Measurements from ENCODE around the gene BIRC6.
"Not testable (repeated sequence)": the region's sequence is repeated elsewhere in the genome, so short reads cannot be mapped to it uniquely, and the experiment has no call there.

The BIRC6 gene

DNA sequence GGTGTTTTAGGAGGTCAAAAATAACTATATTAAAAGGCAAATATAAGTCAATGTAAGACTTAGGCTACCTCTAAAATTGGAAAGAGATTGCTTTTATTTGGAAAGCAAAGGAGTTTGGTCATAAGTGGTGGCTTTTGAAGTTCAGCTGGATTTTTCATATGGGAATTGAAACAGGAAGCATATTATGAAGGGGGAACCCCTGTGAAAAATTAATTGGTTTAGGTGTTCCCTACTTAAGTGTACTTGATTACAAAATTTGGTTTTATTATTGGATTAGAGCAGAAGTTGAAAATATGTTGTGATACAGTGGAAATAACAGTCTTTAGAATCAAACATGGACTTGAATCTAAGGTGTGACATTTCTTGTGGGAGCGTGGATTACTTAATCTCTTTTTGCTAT is 149.6 kb downstream of the BIRC6 start:
- no peak for DNase-seq (ENCODE audit: low read depth in 3 of 3)

DNA sequence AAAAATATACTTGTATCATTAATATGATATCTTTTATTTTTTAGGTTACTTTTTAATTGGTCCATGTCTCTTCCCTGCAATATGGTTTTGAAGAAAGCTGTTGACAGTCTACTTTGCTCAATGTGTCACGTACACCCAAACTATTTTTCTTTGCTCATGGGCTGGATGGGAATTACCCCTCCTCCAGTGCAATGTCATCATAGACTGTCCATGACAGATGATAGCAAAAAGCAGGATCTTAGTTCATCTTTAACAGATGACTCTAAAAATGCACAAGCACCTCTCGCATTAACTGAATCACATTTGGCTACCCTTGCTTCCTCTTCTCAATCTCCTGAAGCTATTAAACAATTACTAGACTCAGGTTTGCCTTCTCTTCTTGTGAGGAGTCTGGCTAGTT is 158.1 kb downstream of the BIRC6 start:
- DNase-seq (ENCODE audit: low read depth in 3 of 3): no peak

DNA sequence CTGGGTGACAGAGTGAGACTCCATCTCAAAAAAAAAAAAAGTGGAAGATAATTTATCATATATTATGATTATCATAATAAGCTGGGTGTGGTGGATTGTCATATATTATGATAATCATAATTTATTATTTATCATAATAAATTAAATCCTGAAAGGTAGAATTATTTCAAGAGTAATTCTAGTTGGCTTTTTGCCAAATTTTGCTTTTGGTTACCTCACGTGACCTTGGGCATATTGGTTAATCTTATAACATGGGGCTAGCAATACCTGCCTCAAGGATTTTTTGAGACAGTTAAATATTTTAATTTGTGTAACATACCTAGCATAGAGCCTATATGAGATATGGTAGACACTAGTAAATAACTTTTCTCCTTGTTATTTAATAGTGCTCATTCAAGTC is 159.7 kb downstream of the BIRC6 start:
- no peak for DNase-seq (ENCODE audit: low read depth in 3 of 3)

DNA sequence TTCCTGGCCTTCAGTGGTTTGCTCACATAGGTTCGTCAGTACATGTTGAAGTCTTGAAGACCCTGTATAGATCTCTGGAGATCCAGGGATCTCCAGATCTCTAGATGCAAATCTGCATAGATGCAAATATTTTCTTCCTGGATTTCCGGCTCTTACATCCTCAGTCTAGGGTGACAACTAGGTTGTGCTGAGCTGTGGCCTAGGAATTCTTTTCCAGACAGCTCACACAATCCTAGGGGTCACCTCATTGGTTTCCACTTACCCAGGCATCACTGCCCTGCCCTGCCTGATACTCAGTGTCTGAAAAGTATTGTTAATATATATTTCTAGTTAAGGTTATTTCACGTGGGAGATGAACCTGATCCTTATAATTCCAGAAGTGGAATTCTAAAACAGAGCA is 165.9 kb downstream of the BIRC6 start:
- DNase-seq (ENCODE audit: low read depth in 3 of 3): no peak

DNA sequence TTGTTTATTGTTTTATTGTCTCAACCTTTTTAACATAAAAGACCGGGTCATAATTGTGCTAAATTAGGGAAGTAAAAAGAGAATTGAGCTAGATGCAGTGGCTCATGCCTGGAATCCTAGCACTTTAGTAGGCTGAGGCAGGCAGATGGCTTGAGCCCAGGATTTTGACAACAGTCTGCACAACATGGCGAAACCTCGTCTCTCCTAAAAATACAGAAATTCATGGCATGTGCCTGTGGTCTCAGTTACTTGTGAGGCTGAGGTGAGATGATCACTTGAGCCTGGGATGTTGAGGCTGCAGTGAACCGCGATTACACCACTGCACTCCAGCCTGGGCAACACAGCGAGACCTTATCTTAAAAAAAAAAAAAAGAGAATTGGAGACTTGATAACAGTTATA is 166.9 kb downstream of the BIRC6 start:
- DNase-seq (ENCODE audit: low read depth in 3 of 3): no peak

DNA sequence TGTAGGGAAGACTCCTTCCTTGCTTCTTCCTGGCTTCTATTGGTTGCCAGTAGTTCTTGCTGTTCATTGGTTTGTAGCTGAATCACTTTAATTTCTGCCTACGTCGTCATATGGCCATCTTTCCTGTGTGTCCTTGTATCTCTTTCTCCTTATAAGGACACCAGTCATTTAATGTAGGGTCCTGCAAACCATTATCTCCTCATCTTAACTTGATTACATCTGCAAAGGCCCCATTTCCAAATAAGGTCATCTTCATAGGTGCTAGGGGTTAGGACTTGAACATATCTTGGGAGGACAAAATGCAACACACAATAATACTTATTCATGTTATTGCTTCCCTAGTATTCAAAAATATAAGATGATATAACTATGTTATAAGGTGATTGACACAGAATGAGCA is 175.5 kb downstream of the BIRC6 start:
- no peak for DNase-seq (ENCODE audit: low read depth in 3 of 3)

DNA sequence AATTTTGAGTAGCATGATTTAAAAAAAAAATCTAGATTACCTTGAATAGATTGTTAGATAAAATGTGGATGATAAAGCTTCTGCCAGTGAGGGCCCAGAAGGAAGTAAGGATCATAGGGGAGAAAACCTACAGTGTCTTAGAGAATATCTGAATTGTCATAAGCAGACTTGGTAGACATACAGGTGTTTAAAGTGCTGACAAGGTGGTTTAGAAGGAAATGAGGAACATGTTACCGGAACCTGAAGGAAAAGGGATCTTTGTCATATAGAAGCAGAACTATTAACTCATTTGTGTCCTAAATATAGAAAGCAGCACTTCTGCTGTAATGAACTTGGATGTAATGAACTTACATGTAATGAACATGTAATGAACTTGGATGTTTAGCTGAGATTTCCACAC is 176.1 kb downstream of the BIRC6 start:
- DNase-seq (ENCODE audit: low read depth in 3 of 3): no peak

DNA sequence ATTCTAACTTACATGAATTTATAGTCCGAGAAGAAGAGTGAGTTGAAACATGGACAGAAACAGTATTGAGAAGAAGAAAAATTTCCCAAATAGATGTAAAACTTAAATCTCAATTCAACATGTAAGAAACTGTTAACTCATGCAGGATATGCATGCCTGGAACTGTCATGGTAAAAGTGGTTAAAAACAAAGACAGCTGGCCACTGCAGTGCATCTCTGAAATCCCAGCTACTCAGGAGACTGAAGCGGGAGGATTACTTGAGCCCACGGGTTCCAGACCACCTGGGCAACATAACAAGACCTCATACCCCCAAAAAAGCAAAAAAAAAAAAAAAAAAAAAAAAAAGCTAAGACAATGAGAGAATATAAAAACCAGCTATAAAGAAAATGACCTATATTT is 178.0 kb downstream of the BIRC6 start:
- no peak for DNase-seq (ENCODE audit: low read depth in 3 of 3)

DNA sequence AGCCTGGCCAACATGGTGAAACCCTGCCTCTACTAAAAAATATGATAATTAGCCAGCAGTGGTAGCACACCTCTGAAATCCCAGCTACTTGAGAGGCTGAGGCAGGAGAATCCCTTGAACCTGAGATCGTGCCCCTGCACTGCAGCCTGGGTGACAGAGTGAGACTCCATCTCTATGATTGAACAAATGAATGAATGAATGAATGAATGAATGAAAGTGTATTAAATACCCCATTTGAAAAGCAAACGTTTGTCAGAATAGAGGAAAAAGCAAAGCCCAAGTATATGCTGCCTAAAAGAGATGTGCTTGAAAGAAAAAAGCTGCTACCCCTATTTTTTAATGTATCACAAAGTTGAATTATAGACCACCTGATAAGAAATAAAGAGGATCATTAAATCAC is 181.9 kb downstream of the BIRC6 start:
- DNase-seq (ENCODE audit: low read depth in 3 of 3): no peak

DNA sequence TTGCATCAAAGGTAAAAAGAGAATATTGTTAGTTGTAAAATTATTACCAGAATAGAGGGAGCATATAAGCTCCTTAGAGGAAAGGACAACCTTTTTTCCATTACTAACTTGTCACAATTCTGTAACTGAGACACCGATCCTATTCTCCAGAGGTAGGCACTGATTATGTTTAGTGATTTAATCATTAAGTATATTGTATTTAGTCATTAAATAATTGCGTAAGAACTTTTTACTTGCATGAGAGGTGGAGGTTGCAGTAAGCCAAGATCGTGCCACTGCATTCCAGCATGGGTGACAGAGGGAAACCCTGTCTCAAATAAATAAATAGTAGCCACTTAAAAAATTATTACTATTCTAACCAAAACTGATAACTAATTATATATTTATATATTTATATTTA is 195.7 kb downstream of the BIRC6 start:
- DNase-seq (ENCODE audit: low read depth in 3 of 3): not testable (repeated sequence)

DNA sequence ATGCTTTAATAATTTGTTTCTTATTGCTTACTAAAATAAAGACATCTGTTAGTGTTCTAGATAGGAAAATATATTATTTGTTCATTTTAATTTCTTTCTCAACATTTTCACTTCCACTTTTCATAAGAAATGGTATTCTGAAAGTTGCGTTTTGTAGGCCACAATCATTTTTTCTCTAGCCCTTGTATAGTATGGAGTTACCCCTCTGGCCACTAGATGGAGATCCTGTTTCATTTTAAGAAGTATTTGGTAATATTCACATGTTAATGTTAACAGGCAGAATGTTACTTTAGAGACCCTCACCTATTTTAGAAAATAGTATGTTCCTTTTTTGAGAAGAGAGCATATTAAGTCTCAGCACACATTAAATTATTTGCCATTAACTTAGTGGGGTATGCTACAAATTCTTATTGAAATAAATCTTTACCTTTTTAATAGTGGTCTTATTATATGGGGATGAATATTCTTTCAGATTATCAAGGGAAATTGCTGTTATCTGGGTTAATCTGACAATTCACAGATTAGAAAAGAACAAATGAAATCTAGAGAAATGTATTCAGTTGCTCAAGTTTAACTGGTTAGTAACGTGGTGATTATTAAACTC is 197.1 kb downstream of the BIRC6 start:
- no peak for DNase-seq (ENCODE audit: low read depth in 3 of 3)

DNA sequence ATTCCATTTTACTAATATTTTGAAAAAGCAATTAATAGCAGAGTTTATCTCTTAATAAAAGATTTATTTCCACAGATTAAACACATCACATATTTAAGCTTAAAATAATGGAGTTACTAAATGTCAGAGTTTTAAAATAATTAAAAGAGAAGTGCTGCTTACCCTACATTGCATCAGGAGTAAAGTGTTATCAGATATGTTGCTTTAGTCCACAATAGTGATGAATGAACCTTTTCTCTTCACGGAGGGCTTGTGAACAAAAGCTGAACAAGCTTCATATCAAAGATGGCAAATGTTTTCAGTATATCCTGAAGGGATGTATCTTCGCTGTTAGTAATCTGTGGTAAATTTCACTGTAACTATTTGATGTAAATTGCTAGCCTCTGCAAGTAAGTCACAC is 201.7 kb downstream of the BIRC6 start:
- no peak for DNase-seq (ENCODE audit: low read depth in 3 of 3)

DNA sequence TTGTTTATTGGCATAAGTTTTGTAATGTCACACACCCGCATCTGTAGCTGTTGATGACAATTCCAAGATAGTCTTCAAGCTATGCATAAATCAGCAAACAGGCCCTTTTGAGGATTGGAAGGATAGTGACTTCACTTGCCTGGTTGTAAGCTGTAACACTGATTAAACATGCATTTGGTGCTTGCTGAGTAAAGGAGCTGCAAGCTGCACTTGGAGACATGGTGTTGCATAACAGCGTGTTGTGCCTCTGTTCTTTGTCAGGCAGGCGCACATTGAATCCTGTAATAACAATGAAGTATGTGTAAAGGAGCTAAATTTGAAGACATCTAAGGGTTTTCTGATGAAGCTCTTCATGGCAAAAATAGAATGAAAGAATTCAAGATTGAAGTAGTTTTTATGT is 202.3 kb downstream of the BIRC6 start:
- DNase-seq (ENCODE audit: low read depth in 3 of 3): no peak

DNA sequence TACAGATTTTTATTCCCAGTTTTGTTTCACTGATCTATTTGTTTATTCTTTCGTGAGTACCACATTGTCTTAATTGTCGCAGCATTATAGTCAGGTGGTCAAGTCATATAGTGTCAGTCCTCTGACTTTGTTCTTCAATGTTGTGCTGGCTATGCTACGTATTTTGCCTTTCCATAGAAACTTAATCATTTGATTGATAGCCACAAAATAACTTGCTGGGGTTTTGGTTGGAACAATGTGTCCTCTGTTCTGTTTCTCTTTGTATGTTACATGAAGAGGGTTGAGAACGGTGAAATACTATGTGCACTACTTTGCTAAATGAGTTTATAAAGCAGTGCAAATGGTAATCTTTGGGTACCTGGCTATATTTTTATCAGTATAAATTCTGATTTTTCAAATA is 206.1 kb downstream of the BIRC6 start:
- no peak for DNase-seq (ENCODE audit: low read depth in 3 of 3)

DNA sequence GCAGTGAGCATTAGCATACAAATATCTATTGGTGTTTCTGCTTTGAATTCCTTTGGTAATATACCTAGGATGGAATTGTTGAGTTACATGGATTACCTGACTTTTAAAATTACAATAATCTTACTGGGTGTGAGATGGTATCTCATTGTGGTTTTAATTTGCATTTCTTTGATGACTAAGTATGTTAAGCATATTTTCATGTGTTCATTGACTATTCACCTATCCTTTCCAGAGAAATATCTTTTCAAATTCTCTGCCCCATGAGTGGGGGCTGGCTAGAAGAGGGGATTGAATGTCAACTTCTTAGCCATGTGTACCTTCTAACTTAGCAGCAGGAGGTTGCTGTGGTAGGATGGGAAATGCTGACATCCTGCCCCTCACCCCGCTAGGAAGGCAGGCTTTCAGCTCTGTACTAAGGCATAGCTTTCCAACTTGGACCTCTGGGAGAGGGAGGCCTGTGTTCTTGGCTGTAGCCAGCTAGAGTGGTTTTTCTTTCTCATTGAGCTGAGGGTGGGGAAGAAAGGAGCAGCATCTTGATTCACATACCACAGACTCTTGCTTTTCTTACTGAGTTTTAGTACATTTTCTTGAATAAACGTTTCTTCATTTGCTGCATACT is 207.7 kb downstream of the BIRC6 start:
- DNase-seq (ENCODE audit: low read depth in 3 of 3): no peak

DNA sequence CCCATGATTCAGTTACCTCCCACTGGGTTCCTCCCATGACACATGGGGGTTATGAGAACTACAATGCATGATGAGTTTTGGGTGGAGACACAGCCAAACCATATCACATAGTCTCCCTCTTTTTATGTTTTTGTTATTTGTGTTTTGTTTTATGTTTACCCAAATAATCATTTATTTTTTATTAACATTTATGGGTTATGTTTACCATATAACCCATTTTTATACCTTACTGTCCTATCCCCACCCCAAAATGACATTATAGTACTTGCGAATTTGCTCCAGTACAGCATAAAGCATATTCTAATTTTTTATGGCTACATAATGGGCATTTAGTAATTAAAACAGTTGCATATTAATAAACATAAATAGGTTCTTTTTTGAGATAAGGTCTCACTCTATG is 209.1 kb downstream of the BIRC6 start:
- DNase-seq (ENCODE audit: low read depth in 3 of 3): no peak

DNA sequence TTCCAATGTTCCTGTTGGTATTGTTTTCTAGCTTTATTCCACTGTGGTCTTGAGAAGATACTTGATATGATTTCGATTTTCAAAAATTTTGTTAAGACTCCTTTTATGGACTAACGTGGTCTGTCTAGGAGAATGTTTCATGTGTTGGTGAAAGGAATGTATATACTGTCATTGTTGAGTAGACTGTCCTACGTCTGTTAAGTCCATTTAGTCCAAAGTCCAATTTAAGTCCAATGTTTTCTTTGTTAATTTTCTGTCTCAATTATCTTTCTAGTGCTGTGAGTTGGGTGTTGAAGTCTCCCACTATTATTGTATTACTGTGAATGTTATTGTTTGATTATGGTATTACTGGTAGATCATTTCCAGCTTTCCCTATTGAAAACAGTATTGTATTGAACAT is 215.2 kb downstream of the BIRC6 start:
- DNase-seq (ENCODE audit: low read depth in 3 of 3): no peak

DNA sequence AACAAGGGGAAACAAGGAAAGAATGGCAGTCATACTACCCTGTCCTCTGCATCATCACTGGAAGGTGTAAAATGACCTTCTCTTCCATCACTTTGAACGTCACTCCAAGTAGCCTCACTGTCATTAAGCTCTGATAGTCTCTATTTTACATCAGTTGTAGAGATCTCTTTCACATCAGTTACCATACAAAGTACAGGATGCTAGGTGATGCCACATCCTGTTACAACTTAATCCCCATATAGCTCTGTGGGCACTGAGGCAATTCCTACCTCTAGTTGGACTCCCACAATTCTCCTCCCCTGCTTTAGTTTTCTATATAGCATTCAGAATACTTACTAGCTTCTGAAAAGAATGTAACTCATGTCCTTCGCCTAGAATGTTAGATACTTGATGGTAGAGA is 215.9 kb downstream of the BIRC6 start:
- DNase-seq (ENCODE audit: low read depth in 3 of 3): no peak

DNA sequence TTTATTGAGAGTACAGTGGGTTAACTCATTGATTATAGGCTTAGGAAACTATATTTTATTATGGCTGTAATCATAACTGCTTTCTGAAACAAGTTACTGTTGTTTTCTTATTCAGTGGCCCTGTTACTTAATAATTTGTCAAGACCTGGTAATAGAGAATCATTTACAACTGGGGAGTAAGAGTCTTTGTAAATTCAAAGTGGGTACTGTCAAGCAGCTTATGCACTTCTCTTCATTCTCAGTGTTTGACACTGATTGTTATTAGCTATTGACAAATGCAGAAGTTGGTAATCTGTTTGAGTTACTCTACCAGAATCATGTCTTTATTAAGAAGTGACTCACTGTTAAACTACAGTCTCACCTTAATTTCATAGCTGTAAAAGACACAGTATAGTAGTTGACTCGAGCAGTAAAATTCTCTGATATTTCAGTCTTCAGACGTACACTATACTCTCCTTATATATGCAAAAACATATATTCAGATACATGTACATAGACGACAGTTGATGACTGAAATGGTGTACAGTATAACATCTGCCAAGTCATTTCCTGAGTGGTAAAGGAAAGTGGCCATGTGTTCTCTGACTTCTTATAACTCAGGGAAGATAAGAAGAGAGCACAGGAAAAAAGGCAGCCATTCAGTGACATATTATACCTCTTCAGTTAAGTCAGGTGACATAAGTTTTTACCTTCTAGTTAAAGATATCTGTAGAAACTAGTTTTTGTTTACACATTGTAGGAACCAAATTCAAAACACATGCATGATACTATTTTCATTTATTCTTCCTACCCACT is 235.0 kb downstream of the BIRC6 start:
- DNase-seq (ENCODE audit: low read depth in 3 of 3): no peak

DNA sequence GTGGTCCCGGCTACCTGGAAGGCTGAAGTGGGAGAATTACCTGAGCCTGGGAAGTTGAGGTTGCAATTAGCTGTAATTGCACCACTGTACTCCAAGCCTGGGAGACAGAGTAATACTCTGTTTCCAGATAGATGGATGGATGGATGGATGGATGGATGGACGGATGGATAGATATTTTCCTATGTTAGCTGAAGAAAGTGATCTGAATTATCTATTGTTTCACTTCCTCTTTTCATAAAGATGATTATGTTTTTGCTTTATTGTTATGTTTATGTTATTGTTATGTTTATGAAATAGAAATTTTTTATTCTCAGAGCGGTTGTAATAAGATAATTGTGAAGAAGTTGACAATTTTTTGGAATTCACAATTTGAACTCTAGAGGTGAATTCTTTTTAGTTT is 237.8 kb downstream of the BIRC6 start:
- DNase-seq (ENCODE audit: low read depth in 3 of 3): no peak

DNA sequence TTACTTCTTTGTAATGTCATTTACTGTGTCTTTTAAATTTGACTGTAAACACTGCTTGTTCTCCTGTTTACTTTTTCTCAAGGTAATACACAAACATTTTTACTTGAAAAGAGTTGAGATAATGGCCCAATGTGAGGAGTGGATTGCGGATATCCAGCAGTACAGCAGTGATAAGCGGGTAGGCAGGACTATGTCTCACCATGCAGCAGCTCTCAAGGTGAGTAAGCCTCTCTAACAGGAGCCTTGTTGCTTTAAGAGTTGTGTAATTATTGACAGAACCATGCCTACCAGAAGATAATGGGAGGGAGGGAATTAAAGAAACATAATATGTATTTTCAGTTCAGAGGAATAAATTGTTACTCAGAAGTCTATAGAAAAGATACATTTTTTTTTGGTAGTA is 254.5 kb downstream of the BIRC6 start:
- no peak for DNase-seq (ENCODE audit: low read depth in 3 of 3)

DNA sequence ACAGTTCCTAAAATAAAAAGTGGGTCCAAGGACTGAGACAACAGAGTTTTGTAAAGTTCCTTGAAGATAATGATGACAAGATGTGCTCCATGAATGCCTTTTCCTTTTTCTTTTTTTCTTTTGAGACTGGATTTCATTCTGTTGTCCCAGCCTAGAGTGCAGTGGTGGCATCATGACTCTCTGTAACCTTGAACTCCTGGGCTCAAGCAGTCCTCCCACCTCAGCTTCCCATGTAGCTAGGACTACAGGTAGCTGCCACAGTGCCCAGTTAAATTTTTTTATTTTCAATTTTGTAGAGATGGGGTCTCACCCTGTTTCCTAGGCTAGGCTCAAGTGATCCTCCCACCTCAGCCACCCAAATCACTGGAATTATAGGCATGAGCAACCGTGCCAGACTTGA is 254.9 kb downstream of the BIRC6 start:
- no peak for DNase-seq (ENCODE audit: low read depth in 3 of 3)

DNA sequence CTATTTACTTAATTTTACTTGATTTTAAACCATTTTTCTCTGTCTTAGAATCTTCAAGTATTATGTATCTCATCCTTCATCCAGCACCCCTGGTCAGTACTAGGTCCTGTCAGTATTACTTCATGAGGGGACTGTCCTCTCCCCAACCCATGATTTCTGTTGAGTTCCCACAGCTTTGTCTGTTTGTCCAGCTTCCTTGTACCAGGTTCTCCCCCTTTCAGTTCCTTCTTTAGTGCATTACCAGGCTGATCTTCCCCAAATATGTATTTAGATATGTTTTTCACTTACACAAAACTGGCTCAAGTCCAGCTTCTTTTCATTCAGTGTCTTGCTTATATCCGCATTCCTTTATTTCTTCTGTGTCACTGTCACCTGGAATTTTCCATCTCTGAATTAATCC is 257.3 kb downstream of the BIRC6 start:
- no peak for DNase-seq (ENCODE audit: low read depth in 3 of 3)
